HS-27A (cell line): ENCODE measurements around the gene ACSS1.

Experiments
- DNase-seq: peaks from one replicate; pipeline ENCODE4 v3.0.0-alpha.2; 2012; ENCODE audit warnings: low read depth, missing footprints

ACSS1 gene

GRCh38 chr20:25030649-25031207 lies 27.2 kb downstream of the ACSS1 start:
- DNase-seq, result no peak

GRCh38 chr20:25030007-25030648 lies 27.8 kb downstream of the ACSS1 start:
- no peak for DNase-seq

GRCh38 chr20:25025986-25026605 lies 31.8 kb downstream of the ACSS1 start:
- no peak for DNase-seq

- DNase-seq, result no peak
These were observed 32.7 kb downstream of the ACSS1 start for GRCh38 chr20:25025091-25025861.

GRCh38 chr20:25024171-25024570 lies 33.8 kb downstream of the ACSS1 start:
- no peak for DNase-seq

- DNase-seq, result no peak
These were observed 34.6 kb downstream of the ACSS1 start for GRCh38 chr20:25023356-25023755.

- DNase-seq, result no peak
These were observed 35.3 kb downstream of the ACSS1 start for GRCh38 chr20:25022680-25023079.

GRCh38 chr20:25021336-25021735 lies 36.6 kb downstream of the ACSS1 start:
- no peak for DNase-seq

GRCh38 chr20:25020901-25021301 lies 37.0 kb downstream of the ACSS1 start:
- DNase-seq, result no peak

GRCh38 chr20:25020345-25020744 lies 37.6 kb downstream of the ACSS1 start:
- no peak for DNase-seq

- DNase-seq, result no peak
These were observed 38.4 kb downstream of the ACSS1 start for GRCh38 chr20:25019381-25020155.

- DNase-seq, result no peak
These were observed 39.1 kb downstream of the ACSS1 start for GRCh38 chr20:25018841-25019240.

GRCh38 chr20:25018425-25018824 lies 39.5 kb downstream of the ACSS1 start:
- no peak for DNase-seq

- DNase-seq, result no peak
These were observed 40.6 kb downstream of the ACSS1 start for GRCh38 chr20:25017257-25017803.

GRCh38 chr20:25016471-25016870 lies 41.5 kb downstream of the ACSS1 start:
- DNase-seq, result no peak

- DNase-seq, result no peak
These were observed 42.0 kb downstream of the ACSS1 start for GRCh38 chr20:25015986-25016385.

- no peak for DNase-seq
These were observed 43.1 kb downstream of the ACSS1 start for GRCh38 chr20:25014816-25015215.

- no peak for DNase-seq
These were observed 44.2 kb downstream of the ACSS1 start for GRCh38 chr20:25013478-25014380.

- DNase-seq, result no peak
These were observed 45.2 kb downstream of the ACSS1 start for GRCh38 chr20:25012616-25013189.

GRCh38 chr20:25011831-25012241 lies 46.1 kb downstream of the ACSS1 start:
- no peak for DNase-seq
